ENCODE data around the gene DLGAP1. TPM values are rescaled to one million over a fixed set of nuclear protein-coding genes. Genes with fewer than 3 reads are reported as not detected.

Gene DLGAP1
- total RNA-seq, 1 experiment from 2014 or later = 0.39 TPM

- Histone ChIP-seq H3K9me3 (ENCODE audit: control insufficient read depth in 1 of 2, insufficient read depth in 1 of 2, low read depth in 1 of 2, low read length in 2 of 2) (no peaks in the 10 kb centered on the region), H3K27me3 (ENCODE audit: insufficient read depth, low read length) (no peaks in the 10 kb centered on the region), H4K20me1 (ENCODE audit: insufficient read depth) (no peaks in the 10 kb centered on the region), H3K36me3 (ENCODE audit: control insufficient read depth in 1 of 2, insufficient read depth in 2 of 2, low read length in 2 of 2) (no peaks in the 10 kb centered on the region), H3K9ac (ENCODE audit: low read length) (no peak overlapping the region), H3K27ac (ENCODE audit: low read depth, low read length) (no peak overlapping the region), H3K9me2 (ENCODE audit: insufficient read depth) (no peaks in the 10 kb centered on the region), H3K4me1 (ENCODE audit: control insufficient read depth in 1 of 2, insufficient read depth in 2 of 2, low read length in 2 of 2) (no peaks in the 10 kb centered on the region), H2AFZ (ENCODE audit: low read depth, low read length, poor library complexity, severe bottlenecking) (no peak overlapping the region), H3K4me3 (replicated peaks in 1 of 2; ENCODE audit: low read depth in 1 of 2, low read length in 2 of 2) (no peak overlapping the region), H3K4me2 (ENCODE audit: low read length) (no peak overlapping the region), H3K79me2 (ENCODE audit: insufficient read depth, low read length) (no peaks in the 10 kb centered on the region)
- TF ChIP-seq ZNF274 (IDR thresholded peaks at IDR 0.05; ENCODE audit: low read depth, low read length) (no peak), EGR1 (IDR thresholded peaks at IDR 0.05; ENCODE audit: low read depth) (no peak), ZBTB33 (IDR thresholded peaks at IDR 0.05; ENCODE audit: extremely low read depth, insufficient replicate concordance, low read length) (no peak), CEBPB (IDR thresholded peaks at IDR 0.05; ENCODE audit: low read depth) (no peak), ZFX (IDR thresholded peaks at IDR 0.05) (no peak), CTCF (IDR thresholded peaks at IDR 0.05 in 2 of 3, conservative IDR thresholded peaks at IDR 0.05 in 1 of 3; ENCODE audit: borderline replicate concordance in 1 of 3, insufficient read depth in 1 of 3, low read depth in 2 of 3, low read length in 2 of 3) (no peak), SP1 (IDR thresholded peaks at IDR 0.05; ENCODE audit: low read depth) (no peak)
- intact Hi-C loops (cut with micrococcal nuclease) = no loop called here
- POLR2A ChIA-PET = no interaction called here
- ATAC-seq = no peak
- no TSS peak for BruUV-seq (replicated peaks)
- CTCF ChIA-PET = no interaction called here
- DNase-seq (ENCODE audit: low read depth, low spot score) = no peak
- RAD21 ChIA-PET (ENCODE audit: low non-redundant PET in 1 of 2, low total read pairs in 2 of 2, uncharacterized antibody in 2 of 2, unreplicated experiment in 2 of 2) = no interaction called here
These were observed 593.6 kb downstream of the DLGAP1 start for GRCh38 chr18:3861495-3861894.

All from HCT116 (cell line).